Endodermal cell (in vitro differentiated cells): ENCODE measurements around the gene MARCHF10. TPM values are rescaled to one million over a fixed set of nuclear protein-coding genes. Genes with fewer than 3 reads are reported as not detected.
"Not testable (repeated sequence)": the region's sequence is repeated elsewhere in the genome, so short reads cannot be mapped to it uniquely, and the experiment has no call there.

Experiments used
- DNase-seq: peaks from one replicate; pipeline ENCODE4 v3.0.0-alpha.2; 2017
- H3K27ac ChIP-seq: 2 replicates; pipeline ENCODE4 v1.5.1; 2013; ENCODE audit warnings: mild to moderate bottlenecking, low read depth, low read length, moderate library complexity
- H3K27me3 ChIP-seq: 2 replicates; pipeline ENCODE4 v1.6.1; 2013; ENCODE audit warnings: mild to moderate bottlenecking, low read length, moderate library complexity; ENCODE audit not compliant: insufficient read depth, control insufficient read depth, poor library complexity, severe bottlenecking
- H3K36me3 ChIP-seq: 2 replicates; pipeline ENCODE4 v1.7.0; 2013; ENCODE audit warnings: mild to moderate bottlenecking, low read length, moderate library complexity; ENCODE audit not compliant: control insufficient read depth, insufficient read depth
- H3K4me1 ChIP-seq: one replicate; pipeline ENCODE4 v1.7.0; 2013; ENCODE audit warnings: low read length; ENCODE audit not compliant: control insufficient read depth, insufficient read depth
- H3K4me3 ChIP-seq: 2 replicates; pipeline ENCODE4 v1.5.1; 2013; ENCODE audit warnings: mild to moderate bottlenecking, low read length, moderate library complexity
- H3K9ac ChIP-seq: 2 replicates; pipeline ENCODE4 v1.6.1; 2013; ENCODE audit warnings: mild to moderate bottlenecking, low read length, moderate library complexity; ENCODE audit not compliant: poor library complexity, severe bottlenecking; ENCODE audit errors: extremely low read depth
- H3K9me3 ChIP-seq: 2 replicates; pipeline ENCODE4 v1.6.1; 2013; ENCODE audit warnings: mild to moderate bottlenecking, low read length, moderate library complexity; ENCODE audit not compliant: control insufficient read depth
- H3K27ac Mint-ChIP-seq: 2 replicates; pipeline ENCODE4 v1.8.0; 2020; ENCODE audit warnings: mixed read lengths
- H3K27me3 Mint-ChIP-seq: 2 replicates; pipeline ENCODE4 v1.8.0; 2021; ENCODE audit warnings: mild to moderate bottlenecking, mixed read lengths; ENCODE audit not compliant: insufficient read depth
- H3K36me3 Mint-ChIP-seq: 2 replicates; pipeline ENCODE4 v1.8.0; 2020; ENCODE audit warnings: low read depth, mixed read lengths
- H3K4me1 Mint-ChIP-seq: 2 replicates; pipeline ENCODE4 v1.8.0; 2020; ENCODE audit warnings: mixed read lengths
- H3K4me3 Mint-ChIP-seq: 2 replicates; pipeline ENCODE4 v1.8.0; 2020; ENCODE audit warnings: mild to moderate bottlenecking, moderate library complexity, mixed read lengths
- H3K9me3 Mint-ChIP-seq: 2 replicates; pipeline ENCODE4 v1.8.0; 2020; ENCODE audit warnings: mild to moderate bottlenecking, mixed read lengths
- WGBS, 2 experiments: methylation state at CpG; one replicate each; pipeline versions ENCODE4 v1.1.5 to v1.1.7; 2013; ENCODE audit warnings: missing lambda C conversion rate in 2 of 2, mixed read lengths in 1 of 2; ENCODE audit not compliant: insufficient coverage in 1 of 2, insufficient read length in 1 of 2; 5-methylcytosine and 5-hydroxymethylcytosine counted together
- total RNA-seq, 2 donors: library from RNA; stranded (reverse); fragmentation: NEBNext Ultra II Directional in 1 of 2; extraction: Animal tissue kit (Norgen Biotek cat#: 25700) in 1 of 2; gene quantifications; 2 replicates in 1 of 2; 3 replicates in 1 of 2; pipeline ENCODE4 v1.2.1, GENCODE V29; 2021
- TF ChIP-seq, protein P1 (sequence below): fragments of 200-600 bp; sonication (generic); conservative IDR thresholded peaks from 2 replicates; pipeline ENCODE4 v1.5.0; 2021; ENCODE audit warnings: antibody characterized with exemption, mild to moderate bottlenecking

MARCHF10 gene
- total RNA-seq, 2 donors from 2014 or later, result 0.57 to 1.7 TPM

DNA sequence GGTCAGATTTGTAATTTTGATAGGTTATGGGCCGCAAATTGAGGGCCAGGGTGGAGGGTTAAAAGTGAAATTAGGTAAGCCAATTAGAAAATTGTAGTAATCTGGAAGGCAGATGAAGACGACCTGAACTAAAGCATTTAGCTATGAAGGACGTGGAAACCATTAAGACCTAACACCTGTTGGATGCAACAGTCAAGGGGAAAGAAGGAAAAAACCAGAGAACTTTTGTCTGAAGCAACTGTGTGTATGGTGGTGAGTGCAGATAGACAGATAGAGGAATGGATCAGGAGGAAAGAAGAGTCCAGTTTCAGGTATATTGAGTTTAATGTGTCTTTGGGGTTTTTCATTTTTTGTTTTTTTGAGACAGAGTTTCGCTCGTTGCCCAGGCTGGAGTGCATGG is 40.2 kb upstream of the MARCHF10 start:
- TF ChIP-seq, protein P1, sequence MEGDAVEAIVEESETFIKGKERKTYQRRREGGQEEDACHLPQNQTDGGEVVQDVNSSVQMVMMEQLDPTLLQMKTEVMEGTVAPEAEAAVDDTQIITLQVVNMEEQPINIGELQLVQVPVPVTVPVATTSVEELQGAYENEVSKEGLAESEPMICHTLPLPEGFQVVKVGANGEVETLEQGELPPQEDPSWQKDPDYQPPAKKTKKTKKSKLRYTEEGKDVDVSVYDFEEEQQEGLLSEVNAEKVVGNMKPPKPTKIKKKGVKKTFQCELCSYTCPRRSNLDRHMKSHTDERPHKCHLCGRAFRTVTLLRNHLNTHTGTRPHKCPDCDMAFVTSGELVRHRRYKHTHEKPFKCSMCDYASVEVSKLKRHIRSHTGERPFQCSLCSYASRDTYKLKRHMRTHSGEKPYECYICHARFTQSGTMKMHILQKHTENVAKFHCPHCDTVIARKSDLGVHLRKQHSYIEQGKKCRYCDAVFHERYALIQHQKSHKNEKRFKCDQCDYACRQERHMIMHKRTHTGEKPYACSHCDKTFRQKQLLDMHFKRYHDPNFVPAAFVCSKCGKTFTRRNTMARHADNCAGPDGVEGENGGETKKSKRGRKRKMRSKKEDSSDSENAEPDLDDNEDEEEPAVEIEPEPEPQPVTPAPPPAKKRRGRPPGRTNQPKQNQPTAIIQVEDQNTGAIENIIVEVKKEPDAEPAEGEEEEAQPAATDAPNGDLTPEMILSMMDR, result no peak
- no peak overlapping the region for H3K4me3 ChIP-seq
- H3K9me3 ChIP-seq, result no peaks in the 10 kb centered on the region
- Mint-ChIP-seq H3K27ac (no peak overlapping the region), H3K27me3 (no peaks in the 10 kb centered on the region), H3K4me3 (no peak overlapping the region), H3K36me3 (no peaks in the 10 kb centered on the region), H3K9me3 (no peaks in the 10 kb centered on the region), H3K4me1 (no peaks in the 10 kb centered on the region)
- H3K4me1 ChIP-seq, result no peaks in the 10 kb centered on the region
- DNase-seq, result peak; percentile 7
- 90 to 100% methylated on average over 5 of the region's 5 CpGs for WGBS, 2 experiments
- no peaks in the 10 kb centered on the region for H3K27me3 ChIP-seq
- H3K9ac ChIP-seq, result no peak overlapping the region
- H3K27ac ChIP-seq, result no peak overlapping the region
- no peaks in the 10 kb centered on the region for H3K36me3 ChIP-seq

DNA sequence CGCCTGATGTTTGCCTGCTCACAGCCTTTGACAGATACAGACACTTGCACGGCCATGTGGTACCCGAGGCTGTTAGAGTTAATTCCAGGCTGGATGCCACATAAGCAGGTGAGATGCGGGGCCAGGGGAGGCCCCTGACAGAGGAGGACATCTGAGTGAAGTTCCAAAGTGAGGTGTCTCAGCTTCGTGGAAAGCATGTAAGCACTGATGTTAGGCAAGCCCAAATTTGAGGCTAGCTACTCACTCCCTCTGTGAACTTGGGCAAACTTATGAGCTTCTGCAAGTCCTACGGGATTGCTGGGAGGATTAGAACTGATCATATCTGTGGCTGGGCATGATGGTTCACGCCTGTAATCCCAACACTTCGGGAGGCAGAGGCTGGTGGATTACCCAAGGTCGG is 39.3 kb upstream of the MARCHF10 start:
- Histone ChIP-seq H3K27me3 (no peaks in the 10 kb centered on the region), H3K4me3 (no peak overlapping the region), H3K36me3 (no peaks in the 10 kb centered on the region), H3K9me3 (no peaks in the 10 kb centered on the region), H3K4me1 (no peaks in the 10 kb centered on the region), H3K9ac (no peak overlapping the region), H3K27ac (no peak overlapping the region)
- Mint-ChIP-seq H3K27ac (no peak overlapping the region), H3K9me3 (no peaks in the 10 kb centered on the region), H3K36me3 (no peaks in the 10 kb centered on the region), H3K27me3 (no peaks in the 10 kb centered on the region), H3K4me1 (no peaks in the 10 kb centered on the region), H3K4me3 (no peak overlapping the region)
- peak; percentile 31 for DNase-seq
- TF ChIP-seq, protein P1, result no peak
- WGBS, 2 experiments, result 87 to 92% methylated on average over 6 to 9 of the region's 9 CpGs

DNA sequence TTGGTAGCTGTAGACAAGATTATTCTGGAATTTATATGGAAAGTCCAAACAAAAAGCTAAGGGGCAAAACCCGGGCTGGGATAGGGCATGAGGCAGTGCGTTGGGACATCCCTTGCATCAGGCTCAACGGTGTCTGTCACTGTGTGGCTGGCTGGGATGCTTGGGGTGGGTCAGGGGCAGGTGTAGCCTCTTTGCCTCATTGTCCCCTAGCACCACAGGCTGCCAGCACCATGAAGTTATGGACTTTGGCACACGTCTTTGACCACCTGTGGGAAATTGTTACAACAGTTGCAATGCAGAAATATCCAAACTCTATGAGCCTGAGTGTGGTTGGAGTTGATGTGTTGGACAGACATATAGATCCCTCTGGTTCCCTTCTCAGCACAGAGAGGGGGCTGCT is 32.8 kb upstream of the MARCHF10 start:
- H3K4me1 Mint-ChIP-seq, result no peaks in the 10 kb centered on the region
- Histone ChIP-seq H3K27me3 (no peaks in the 10 kb centered on the region), H3K27ac (no peak overlapping the region), H3K4me3 (no peak overlapping the region), H3K36me3 (no peaks in the 10 kb centered on the region), H3K9ac (no peak overlapping the region), H3K4me1 (no peaks in the 10 kb centered on the region), H3K9me3 (no peaks in the 10 kb centered on the region)
- no peak overlapping the region for H3K27ac Mint-ChIP-seq
- 88 to 100% methylated on average over 3 to 4 of the region's 4 CpGs for WGBS, 2 experiments
- no peak for DNase-seq
- TF ChIP-seq, protein P1, result no peak
- no peaks in the 10 kb centered on the region for H3K36me3 Mint-ChIP-seq
- H3K4me3 Mint-ChIP-seq, result no peak overlapping the region
- H3K9me3 Mint-ChIP-seq, result peaks cover 3% of the 10 kb centered on the region
- no peaks in the 10 kb centered on the region for H3K27me3 Mint-ChIP-seq

DNA sequence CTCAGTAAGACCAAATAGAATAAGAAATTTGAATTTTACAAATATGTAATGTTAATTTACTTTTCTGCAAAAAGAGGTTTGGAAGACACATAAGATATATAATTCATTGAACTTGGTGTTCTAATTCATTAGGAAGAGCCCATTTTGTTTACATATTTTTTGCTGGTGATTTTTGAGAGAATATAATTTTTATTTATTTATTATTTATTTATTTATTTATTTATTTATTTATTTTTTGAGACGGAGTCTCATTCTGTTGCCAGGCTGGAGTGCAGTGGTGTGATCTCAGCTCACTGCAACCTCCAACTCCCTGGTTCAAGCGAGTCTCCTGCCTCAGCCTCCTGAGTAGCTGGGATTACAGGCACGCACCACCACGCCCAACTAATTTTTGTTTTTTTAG is 25.7 kb upstream of the MARCHF10 start:
- H3K4me3 ChIP-seq, H3K27ac ChIP-seq, H3K4me1 Mint-ChIP-seq, H3K27me3 Mint-ChIP-seq, H3K9me3 Mint-ChIP-seq, H3K4me3 Mint-ChIP-seq, H3K9me3 ChIP-seq, H3K27ac Mint-ChIP-seq, H3K27me3 ChIP-seq, H3K36me3 ChIP-seq, DNase-seq, H3K9ac ChIP-seq, H3K4me1 ChIP-seq, H3K36me3 Mint-ChIP-seq: not testable (repeated sequence)
- 85% methylated on average over 4 of the region's 4 CpGs; no CpG with 5 or more reads in 1 of the 2 experiments for WGBS, 2 experiments
